Right atrium auricular region (tissue), 2 donors: ENCODE measurements around the gene RCC2. TPM values are rescaled to one million over a fixed set of nuclear protein-coding genes. Genes with fewer than 3 reads are reported as not detected.
A peak's percentile ranks its signal among the peaks of the same experiment; 100 is the strongest.

Experiments
- DNase-seq: peaks from one replicate; pipeline ENCODE4 v3.0.0-alpha.2; 2019; ENCODE audit warnings: low spot score
- H3K27ac ChIP-seq, 2 donors: fragments of 200-600 bp; sonication (generic); 1 replicate in 1 of 2; 2 replicates in 1 of 2; pipeline ENCODE4 v1.5.1; 2016 to 2019
- H3K27me3 ChIP-seq, 2 donors: fragments of 200-600 bp; sonication (generic); one replicate each; pipeline versions ENCODE4 v1.5.1 to v1.6.0; 2017 to 2019
- H3K36me3 ChIP-seq: fragments of 200-600 bp; sonication (generic); one replicate; pipeline ENCODE4 v1.5.1; 2016
- H3K4me1 ChIP-seq, 2 donors: fragments of 200-600 bp; sonication (generic); one replicate each; pipeline versions ENCODE4 v1.5.1 to v1.6.0; 2017 to 2019
- H3K4me3 ChIP-seq, 2 donors: fragments of 200-600 bp; sonication (generic); 1 replicate in 1 of 2; 2 replicates in 1 of 2; pipeline ENCODE4 v1.5.1; 2017 to 2019; ENCODE audit warnings: mild to moderate bottlenecking in 1 of 2, moderate library complexity in 1 of 2
- H3K9me3 ChIP-seq, 2 donors: fragments of 200-600 bp; sonication (generic); one replicate each; pipeline ENCODE4 v1.5.1; 2019
- total RNA-seq, 2 donors: library from RNA; depleted of rRNA; stranded (reverse); fragments of >200 nt; gene quantifications; one replicate each; pipeline ENCODE4 v1.1.0, GENCODE V29; 2016
- TF ChIP-seq, protein P1 (sequence below), 2 donors: fragments of 200-600 bp; sonication (generic); IDR thresholded peaks; one replicate each; pipeline ENCODE4 v1.5.1; 2019; ENCODE audit warnings: antibody characterized with exemption in 2 of 2

RCC2 gene
- total RNA-seq, 2 donors from 2014 or later: 9.1 to 11.2 TPM

DNA sequence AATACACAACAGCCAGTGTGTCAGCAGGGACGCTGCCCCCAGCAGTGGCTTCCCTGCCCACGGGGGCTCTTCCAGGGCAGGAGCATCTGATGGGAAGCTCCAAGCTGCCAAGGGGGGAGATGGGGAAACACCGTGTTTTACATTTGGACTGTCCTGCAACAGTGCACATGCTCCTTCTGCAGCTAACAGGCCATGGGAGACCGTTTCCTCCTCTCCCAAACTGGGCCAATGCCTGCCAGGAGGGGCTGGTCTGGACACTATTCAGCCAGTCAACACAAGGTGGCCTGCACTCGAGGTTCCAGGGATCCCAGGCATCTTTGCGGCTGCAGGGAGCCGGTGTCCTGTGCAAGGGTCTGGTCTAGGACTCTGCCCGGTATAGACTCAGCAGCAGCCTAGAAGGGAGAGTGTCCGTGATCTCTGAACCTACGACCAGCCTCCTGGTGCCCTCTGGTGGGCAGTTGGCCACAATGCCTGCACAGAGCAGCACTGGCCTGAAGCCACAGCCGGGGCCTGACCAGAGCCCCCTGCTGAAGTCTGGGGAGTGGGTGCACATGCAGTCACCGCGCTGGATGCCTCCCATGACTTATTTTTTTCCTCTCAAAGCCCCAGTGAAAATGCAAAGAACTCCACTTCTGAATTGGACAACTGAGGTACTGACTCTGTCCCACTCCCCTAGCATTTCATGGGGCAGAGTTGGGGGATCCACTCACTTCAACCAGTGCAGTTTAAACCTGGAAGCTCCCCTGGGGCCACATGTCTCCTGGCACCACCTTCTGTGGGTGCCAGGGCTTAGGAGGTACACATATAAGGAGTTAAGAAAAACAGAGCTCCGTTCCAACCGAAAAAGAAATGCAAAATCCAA lies 33.3 kb downstream of the RCC2 start:
- H3K9me3 ChIP-seq: no peaks in the 10 kb centered on the region
- TF ChIP-seq, protein P1, sequence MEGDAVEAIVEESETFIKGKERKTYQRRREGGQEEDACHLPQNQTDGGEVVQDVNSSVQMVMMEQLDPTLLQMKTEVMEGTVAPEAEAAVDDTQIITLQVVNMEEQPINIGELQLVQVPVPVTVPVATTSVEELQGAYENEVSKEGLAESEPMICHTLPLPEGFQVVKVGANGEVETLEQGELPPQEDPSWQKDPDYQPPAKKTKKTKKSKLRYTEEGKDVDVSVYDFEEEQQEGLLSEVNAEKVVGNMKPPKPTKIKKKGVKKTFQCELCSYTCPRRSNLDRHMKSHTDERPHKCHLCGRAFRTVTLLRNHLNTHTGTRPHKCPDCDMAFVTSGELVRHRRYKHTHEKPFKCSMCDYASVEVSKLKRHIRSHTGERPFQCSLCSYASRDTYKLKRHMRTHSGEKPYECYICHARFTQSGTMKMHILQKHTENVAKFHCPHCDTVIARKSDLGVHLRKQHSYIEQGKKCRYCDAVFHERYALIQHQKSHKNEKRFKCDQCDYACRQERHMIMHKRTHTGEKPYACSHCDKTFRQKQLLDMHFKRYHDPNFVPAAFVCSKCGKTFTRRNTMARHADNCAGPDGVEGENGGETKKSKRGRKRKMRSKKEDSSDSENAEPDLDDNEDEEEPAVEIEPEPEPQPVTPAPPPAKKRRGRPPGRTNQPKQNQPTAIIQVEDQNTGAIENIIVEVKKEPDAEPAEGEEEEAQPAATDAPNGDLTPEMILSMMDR (IDR thresholded peaks at IDR 0.05): peak; percentile 50 to 75
- no peak overlapping the region for H3K4me3 ChIP-seq
- peaks cover 24% of the 10 kb centered on the region for H3K36me3 ChIP-seq
- no peak overlapping the region for H3K27ac ChIP-seq
- H3K27me3 ChIP-seq: no peaks in the 10 kb centered on the region
- peaks cover 0 to 7% of the 10 kb centered on the region in 2 donors for H3K4me1 ChIP-seq
- no peak for DNase-seq

DNA sequence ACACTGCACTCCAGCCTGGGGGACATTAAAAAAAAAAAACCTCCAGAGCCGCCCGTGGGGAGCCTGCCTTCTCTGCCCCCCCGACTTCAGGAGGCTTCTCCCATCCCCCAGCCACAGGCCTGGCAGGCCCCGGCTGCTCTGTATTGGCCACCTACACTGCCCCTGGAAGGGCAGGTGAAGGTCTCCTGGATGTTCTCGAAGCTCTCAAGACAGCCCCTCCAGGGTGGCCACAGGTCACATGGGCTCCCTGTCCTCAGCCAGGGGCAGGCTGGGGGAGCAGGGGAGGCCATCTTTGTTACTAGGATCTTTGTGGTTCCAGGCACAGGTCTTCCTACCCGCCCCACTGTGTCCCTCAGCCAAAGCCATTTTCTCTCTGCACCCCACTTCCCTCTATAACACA lies 34.7 kb downstream of the RCC2 start:
- no peak for DNase-seq
- H3K4me3 ChIP-seq: no peak overlapping the region
- no peak overlapping the region for H3K27ac ChIP-seq
- TF ChIP-seq, protein P1 (IDR thresholded peaks at IDR 0.05): no peak
- peaks cover 0 to 7% of the 10 kb centered on the region in 2 donors for H3K4me1 ChIP-seq
- no peaks in the 10 kb centered on the region for H3K9me3 ChIP-seq
- H3K36me3 ChIP-seq: peaks cover 17% of the 10 kb centered on the region
- no peaks in the 10 kb centered on the region for H3K27me3 ChIP-seq

DNA sequence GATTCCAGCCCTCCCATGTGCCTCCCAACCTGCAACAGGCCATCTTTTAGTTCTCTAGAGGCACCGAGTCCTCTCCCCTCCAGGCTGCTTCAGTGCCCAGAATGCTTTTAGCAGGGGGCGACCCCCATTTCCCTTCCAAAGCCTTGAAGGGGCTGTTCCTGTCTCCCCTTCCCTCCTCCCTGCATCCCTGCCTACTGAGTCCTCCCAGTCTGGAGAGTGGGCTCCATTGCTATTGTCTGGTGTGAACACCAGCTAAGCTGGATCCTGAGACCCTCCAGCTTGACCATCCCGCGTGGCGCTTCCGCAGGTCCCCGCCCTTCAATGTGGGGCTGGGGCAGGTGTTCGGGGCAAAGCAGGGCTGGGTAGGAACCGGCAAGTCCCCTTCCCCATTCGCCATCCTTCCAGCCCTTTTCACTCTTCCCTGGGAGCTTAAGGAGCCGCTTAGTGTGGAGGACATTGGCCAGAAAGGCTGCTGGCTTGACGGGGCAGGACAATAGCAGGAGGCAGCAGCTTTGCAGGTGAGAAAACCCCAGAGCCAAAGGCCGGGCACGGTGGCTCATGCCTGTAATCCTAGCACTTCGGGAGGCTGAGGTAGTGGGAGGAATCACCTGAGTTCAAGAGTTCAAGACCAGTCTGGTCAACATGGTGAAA lies 35.3 kb downstream of the RCC2 start:
- H3K9me3 ChIP-seq: no peaks in the 10 kb centered on the region
- H3K27me3 ChIP-seq: no peaks in the 10 kb centered on the region
- TF ChIP-seq, protein P1 (IDR thresholded peaks at IDR 0.05): no peak
- no peak for DNase-seq
- peaks cover 10% of the 10 kb centered on the region for H3K36me3 ChIP-seq
- H3K4me1 ChIP-seq: peaks cover 0 to under 1% of the 10 kb centered on the region in 2 donors
- no peak overlapping the region for H3K4me3 ChIP-seq
- H3K27ac ChIP-seq: no peak overlapping the region

DNA sequence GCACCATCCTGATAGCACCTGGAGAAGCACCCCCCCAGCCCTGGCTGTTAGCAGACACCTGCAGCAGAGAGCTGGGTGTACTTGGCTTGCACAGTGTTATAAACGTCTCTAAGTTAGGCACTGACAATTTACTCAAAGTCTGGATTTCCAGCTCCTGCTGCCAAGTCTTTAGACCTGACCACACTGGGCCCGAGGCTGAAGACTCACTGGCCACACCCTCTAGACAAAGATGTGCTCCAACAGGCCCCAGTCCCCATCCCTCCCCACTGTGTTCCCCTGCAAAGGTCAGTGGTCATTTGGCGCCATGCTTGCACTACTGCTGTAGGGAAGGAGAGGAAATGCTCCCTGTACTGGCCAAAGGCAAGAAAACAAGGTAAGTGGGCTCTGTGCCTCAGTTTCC lies 36.4 kb downstream of the RCC2 start:
- Histone ChIP-seq H3K9me3 (no peaks in the 10 kb centered on the region), H3K27me3 (no peaks in the 10 kb centered on the region), H3K36me3 (peaks cover 3% of the 10 kb centered on the region), H3K4me1 (no peaks in the 10 kb centered on the region), H3K27ac (no peak overlapping the region), H3K4me3 (no peak overlapping the region)
- TF ChIP-seq, protein P1 (IDR thresholded peaks at IDR 0.05): no peak
- no peak for DNase-seq

DNA sequence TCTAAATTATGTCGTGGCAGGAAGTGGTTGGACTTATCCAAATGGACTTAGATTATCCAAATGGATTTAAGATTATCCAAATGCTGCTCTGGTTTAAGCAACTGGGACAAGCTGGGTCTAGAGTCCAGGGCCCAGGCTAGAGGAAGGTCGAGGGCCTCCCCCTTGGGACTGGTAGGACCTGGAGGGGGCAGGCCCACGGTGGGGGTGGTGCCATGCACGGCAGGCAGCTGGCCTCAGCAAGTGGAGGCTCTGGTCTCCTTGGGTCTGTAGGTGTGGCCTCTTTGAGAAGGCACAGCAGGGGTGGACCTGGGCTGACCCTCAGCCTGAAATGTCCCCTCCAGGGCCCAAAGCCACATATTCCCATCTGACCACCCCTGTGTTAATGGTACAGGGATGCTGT lies 37.6 kb downstream of the RCC2 start:
- TF ChIP-seq, protein P1 (IDR thresholded peaks at IDR 0.05): no peak
- no peaks in the 10 kb centered on the region for H3K36me3 ChIP-seq
- H3K27me3 ChIP-seq: no peaks in the 10 kb centered on the region
- no peaks in the 10 kb centered on the region for H3K9me3 ChIP-seq
- H3K4me1 ChIP-seq: no peaks in the 10 kb centered on the region
- no peak overlapping the region for H3K27ac ChIP-seq
- DNase-seq: no peak
- H3K4me3 ChIP-seq: no peak overlapping the region
